Natural killer cell (primary cell): ENCODE data around the gene CDK5. TPM values are rescaled to one million over a fixed set of nuclear protein-coding genes. Genes with fewer than 3 reads are reported as not detected.
A peak's percentile ranks its signal among the peaks of the same experiment; 100 is the strongest.

Experiments used
- ATAC-seq, 3 donors: fragments of 150-1000 bp in 2 of 3; fragments of 200-7000 bp in 1 of 3; cut with Tn5 transposase; 1 replicate in 1 of 3; 2 replicates in 2 of 3; pipeline ENCODE4 v1.10.0; 2021; ENCODE audit warnings: mild to moderate bottlenecking in 2 of 3, moderate library complexity in 2 of 3
- DNase-seq, 2 donors: peaks; one replicate each; pipeline versions ENCODE4 v3.0.0 to v3.0.0-alpha.2; 2013 to 2021; ENCODE audit warnings: mixed read lengths in 1 of 2
- H3K27ac ChIP-seq: one replicate; pipeline ENCODE4 v1.5.1; 2013; ENCODE audit warnings: mild to moderate bottlenecking, low read length
- H3K27me3 ChIP-seq: one replicate; pipeline ENCODE4 v1.6.1; 2013; ENCODE audit warnings: low read length; ENCODE audit not compliant: control insufficient read depth, insufficient read depth
- H3K36me3 ChIP-seq: one replicate; pipeline ENCODE4 v1.6.1; 2013; ENCODE audit warnings: low read length; ENCODE audit not compliant: control insufficient read depth, insufficient read depth
- H3K4me1 ChIP-seq: one replicate; pipeline ENCODE4 v1.6.1; 2013; ENCODE audit warnings: low read length; ENCODE audit not compliant: control insufficient read depth, insufficient read depth
- H3K4me3 ChIP-seq: one replicate; pipeline ENCODE4 v1.5.1; 2013; ENCODE audit warnings: low read length
- H3K9me3 ChIP-seq: one replicate; pipeline ENCODE4 v1.6.1; 2013; ENCODE audit warnings: low read length; ENCODE audit not compliant: control insufficient read depth, insufficient read depth
- H3K27ac Mint-ChIP-seq, 2 donors: one replicate each; pipeline ENCODE4 v1.8.0; 2022; ENCODE audit warnings: mild to moderate bottlenecking in 2 of 2, mixed read lengths in 2 of 2, moderate library complexity in 1 of 2
- H3K27me3 Mint-ChIP-seq, 2 donors: one replicate each; pipeline ENCODE4 v1.8.0; 2022; ENCODE audit warnings: low read depth in 2 of 2, mixed read lengths in 2 of 2
- H3K36me3 Mint-ChIP-seq: one replicate; pipeline ENCODE4 v1.8.0; 2022; ENCODE audit warnings: mixed read lengths
- H3K4me1 Mint-ChIP-seq, 2 donors: one replicate each; pipeline ENCODE4 v1.8.0; 2022; ENCODE audit warnings: mixed read lengths in 2 of 2
- H3K4me3 Mint-ChIP-seq: one replicate; pipeline ENCODE4 v1.8.0; 2022; ENCODE audit warnings: mild to moderate bottlenecking, moderate library complexity, mixed read lengths
- H3K9me3 Mint-ChIP-seq, 2 donors: one replicate each; pipeline ENCODE4 v1.8.0; 2022; ENCODE audit warnings: mixed read lengths in 2 of 2
- CTCF ChIP-seq: fragments of 200-600 bp; IDR thresholded peaks from one replicate; pipeline ENCODE4 v1.8.0; 2022; ENCODE audit warnings: antibody characterized with exemption
- WGBS: methylation state at CpG from one replicate; pipeline ENCODE4 v1.1.7; 2013; ENCODE audit warnings: missing lambda C conversion rate; ENCODE audit not compliant: insufficient coverage; 5-methylcytosine and 5-hydroxymethylcytosine counted together
- intact Hi-C: fragments of 100-400 bp; cut with micrococcal nuclease; formaldehyde crosslinking; loops from one replicate; pipeline ENCODE4 v1.14.2; 2022
- total RNA-seq, 4 donors: library from RNA; stranded (reverse); fragments of 120-200 nt in 1 of 4; gene quantifications; one replicate each; pipeline versions ENCODE4 v1.2.3 to v1.2.4, GENCODE V29; 2013 to 2022

The CDK5 gene
- total RNA-seq, 3 donors from 2014 or later (not counting 1 experiment from before 2014, with no cell fraction given): 6.2 to 8.0 (median 6.6) TPM

GRCh38 chr7:151094675-151095074 is 37.0 kb upstream of the CDK5 start:
- no peaks in the 10 kb centered on the region for H3K36me3 Mint-ChIP-seq
- intact Hi-C loops: no loop called here
- no peaks in the 10 kb centered on the region for H3K27me3 Mint-ChIP-seq
- H3K4me3 Mint-ChIP-seq: no peak overlapping the region
- H3K9me3 Mint-ChIP-seq: no peaks in the 10 kb centered on the region
- Histone ChIP-seq H3K4me1 (peaks cover 7% of the 10 kb centered on the region), H3K27me3 (no peaks in the 10 kb centered on the region), H3K36me3 (no peaks in the 10 kb centered on the region), H3K4me3 (no peak overlapping the region), H3K9me3 (no peaks in the 10 kb centered on the region), H3K27ac (no peak overlapping the region)
- DNase-seq: no peak
- no peak for TF ChIP-seq CTCF
- H3K4me1 Mint-ChIP-seq: peaks cover under 1 to 4% of the 10 kb centered on the region in 2 donors
- no peak overlapping the region for H3K27ac Mint-ChIP-seq
- no peak for ATAC-seq
- WGBS: 88% methylated on average over 5 of the region's 5 CpGs

GRCh38 chr7:151093748-151094147 is 36.1 kb upstream of the CDK5 start:
- no peak overlapping the region for H3K27ac ChIP-seq
- Mint-ChIP-seq H3K9me3 (no peaks in the 10 kb centered on the region), H3K27ac (no peak overlapping the region)

GRCh38 chr7:151091988-151092387 is 34.3 kb upstream of the CDK5 start:
- no peaks in the 10 kb centered on the region for H3K36me3 ChIP-seq
- H3K9me3 ChIP-seq: no peaks in the 10 kb centered on the region
- intact Hi-C loops: no loop called here
- Mint-ChIP-seq H3K4me3 (no peak overlapping the region), H3K9me3 (no peaks in the 10 kb centered on the region), H3K27me3 (no peaks in the 10 kb centered on the region), H3K27ac (no peak overlapping the region), H3K4me1 (peaks cover 19 to 25% of the 10 kb centered on the region in 2 donors), H3K36me3 (no peaks in the 10 kb centered on the region)
- 93% methylated on average over 14 of the region's 14 CpGs for WGBS
- ATAC-seq (no peak), DNase-seq (no peak)
- H3K4me1 ChIP-seq: peaks cover 32% of the 10 kb centered on the region
- H3K27me3 ChIP-seq: no peaks in the 10 kb centered on the region
- TF ChIP-seq CTCF: no peak
- no peak overlapping the region for H3K4me3 ChIP-seq
- H3K27ac ChIP-seq: no peak overlapping the region

More at GRCh38 chr7:151093748-151094147, 36.1 kb upstream of the CDK5 start:
- ATAC-seq (no peak), DNase-seq (no peak)
- no peaks in the 10 kb centered on the region for H3K27me3 Mint-ChIP-seq
- Histone ChIP-seq H3K9me3 (no peaks in the 10 kb centered on the region), H3K27me3 (no peaks in the 10 kb centered on the region), H3K4me1 (peaks cover 16% of the 10 kb centered on the region), H3K4me3 (no peak overlapping the region), H3K36me3 (no peaks in the 10 kb centered on the region)
- H3K36me3 Mint-ChIP-seq: no peaks in the 10 kb centered on the region
- H3K4me1 Mint-ChIP-seq: peaks cover 10 to 13% of the 10 kb centered on the region in 2 donors
- no peak overlapping the region for H3K4me3 Mint-ChIP-seq
- TF ChIP-seq CTCF: no peak
- WGBS: 95% methylated on average over 6 of the region's 6 CpGs
- intact Hi-C loops: no loop called here

- Histone ChIP-seq H3K36me3 (no peaks in the 10 kb centered on the region), H3K4me3 (no peak overlapping the region), H3K9me3 (no peaks in the 10 kb centered on the region), H3K4me1 (peaks cover 34% of the 10 kb centered on the region), H3K27me3 (no peaks in the 10 kb centered on the region), H3K27ac (no peak overlapping the region)
- H3K36me3 Mint-ChIP-seq: no peaks in the 10 kb centered on the region
- WGBS: 80% methylated on average over 6 of the region's 6 CpGs
- DNase-seq (peak in 1 of 2 donors; percentile 47), ATAC-seq (no peak)
- no peak overlapping the region for H3K4me3 Mint-ChIP-seq
- intact Hi-C loops: no loop called here
- no peaks in the 10 kb centered on the region for H3K9me3 Mint-ChIP-seq
- peaks cover 19 to 26% of the 10 kb centered on the region in 2 donors for H3K4me1 Mint-ChIP-seq
- TF ChIP-seq CTCF: no peak
- H3K27ac Mint-ChIP-seq: no peak overlapping the region
- H3K27me3 Mint-ChIP-seq: no peaks in the 10 kb centered on the region
Observed at GRCh38 chr7:151091431-151091830, 33.7 kb upstream of the CDK5 start.
